ENCODE measurements around the gene C19orf85. TPM values are rescaled to one million over a fixed set of nuclear protein-coding genes. Genes with fewer than 3 reads are reported as not detected.
A peak's percentile ranks its signal among the peaks of the same experiment; 100 is the strongest.

C19orf85 gene
- total RNA-seq, 2 donors from 2014 or later = not detected

DNA sequence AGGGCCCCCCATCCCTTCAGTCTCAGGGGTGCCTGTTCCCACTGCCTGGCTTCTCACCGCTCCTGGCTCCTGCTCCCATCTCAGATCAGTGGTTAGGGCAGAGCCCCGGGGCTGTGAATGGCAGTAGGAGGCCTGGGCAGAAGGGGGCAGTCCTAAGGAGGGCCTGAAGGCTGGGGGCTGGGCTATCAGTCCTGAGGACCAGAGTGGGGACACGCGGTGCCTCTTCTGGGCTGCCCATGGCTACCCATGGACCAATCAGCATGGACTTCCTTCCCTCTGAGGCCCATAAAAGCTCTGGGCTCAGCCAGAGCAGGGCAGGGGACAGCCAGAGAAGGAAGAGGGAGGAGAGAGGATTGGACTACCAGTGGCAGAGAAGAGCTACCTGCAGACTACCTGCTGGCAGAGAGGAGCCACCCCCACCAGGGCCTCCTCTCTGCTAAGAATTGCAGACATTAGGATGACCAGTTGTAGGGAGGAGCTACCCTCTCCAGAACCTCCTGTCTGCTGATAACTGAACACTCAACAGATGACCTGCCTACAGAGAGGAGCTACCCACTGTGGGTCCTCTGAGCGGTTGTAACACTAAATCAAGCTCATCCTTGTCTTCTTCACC lies 44.8 kb downstream of the C19orf85 start:
- Mint-ChIP-seq H3K4me1 (ENCODE audit: low read depth in 2 of 2) (peaks cover 4 to 6% of the 10 kb centered on the region in 2 donors), H3K4me3 (no peak overlapping the region), H3K27ac (no peak overlapping the region), H3K27me3 (peaks cover 6 to 15% of the 10 kb centered on the region in 2 donors), H3K36me3 (no peaks in the 10 kb centered on the region), H3K9me3 (no peaks in the 10 kb centered on the region)
- peak in 1 of 2 donors; percentile 24 for ATAC-seq
- DNase-seq (ENCODE audit: low spot score) = no peak

DNA sequence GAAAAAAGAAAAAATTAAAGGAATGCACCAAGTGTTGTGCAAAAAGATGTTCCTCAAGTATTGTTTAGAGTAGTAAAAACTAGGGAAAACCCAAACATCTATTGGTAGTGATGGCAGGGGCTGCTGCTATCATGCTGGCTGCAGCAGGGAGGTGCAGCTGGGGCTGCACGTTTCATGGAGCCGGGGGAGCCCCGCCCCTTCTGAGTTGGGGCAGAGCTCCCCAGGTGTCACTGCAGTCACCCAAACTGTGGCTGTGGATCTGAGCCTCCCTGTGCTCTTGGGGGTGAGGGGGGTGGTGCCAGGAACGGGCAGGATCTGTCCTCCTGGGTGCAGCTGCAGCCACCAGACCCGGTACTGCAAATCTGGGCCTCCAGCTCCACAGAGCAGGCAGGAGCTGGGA lies 45.4 kb downstream of the C19orf85 start:
- Mint-ChIP-seq H3K27me3 (peaks cover 6 to 10% of the 10 kb centered on the region in 2 donors), H3K4me3 (no peak overlapping the region), H3K36me3 (no peaks in the 10 kb centered on the region), H3K9me3 (no peaks in the 10 kb centered on the region), H3K27ac (no peak overlapping the region), H3K4me1 (ENCODE audit: low read depth in 2 of 2) (peaks cover 4 to 6% of the 10 kb centered on the region in 2 donors)
- peak in 1 of 2 donors; percentile 24 for ATAC-seq
- no peak for DNase-seq (ENCODE audit: low spot score)

DNA sequence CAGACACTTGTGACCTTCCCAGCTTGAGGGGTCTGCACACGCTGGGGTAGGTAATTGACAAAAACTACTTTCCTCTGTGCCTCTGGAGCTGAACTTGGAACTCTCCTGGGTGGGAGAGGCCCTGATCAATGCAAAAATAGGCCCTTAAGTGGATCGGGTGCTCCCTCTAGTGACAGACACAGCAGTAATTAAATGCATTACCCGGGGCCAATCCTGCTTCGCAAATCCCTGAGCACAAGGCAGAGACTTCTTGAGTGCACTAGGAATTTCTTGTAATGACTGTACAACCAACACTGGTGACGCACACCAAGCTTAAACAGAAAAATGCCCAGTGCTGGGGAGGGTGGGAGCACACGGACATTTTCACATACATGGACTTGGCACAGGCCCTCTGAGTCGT lies 46.4 kb downstream of the C19orf85 start:
- peaks cover 6% of the 10 kb centered on the region in 2 donors for H3K27me3 Mint-ChIP-seq
- H3K36me3 Mint-ChIP-seq = no peaks in the 10 kb centered on the region
- H3K4me3 Mint-ChIP-seq = no peak overlapping the region
- ATAC-seq = peak; percentile 67 to 70
- H3K9me3 Mint-ChIP-seq = no peaks in the 10 kb centered on the region
- peaks cover 4 to 6% of the 10 kb centered on the region in 2 donors for H3K4me1 Mint-ChIP-seq (ENCODE audit: low read depth in 2 of 2)
- DNase-seq (ENCODE audit: low spot score) = no peak
- H3K27ac Mint-ChIP-seq = no peak overlapping the region

Other genes with a start within 250 kb of the C19orf85 start
- 10 to 100 TPM in 1 of 2 donors, 1 to 10 TPM in 1; 8.3 to 31.6 TPM for gene TMEM86B, start 236.0 kb downstream of the C19orf85 start, total RNA-seq
- gene PPP6R1, start 205.7 kb downstream of the C19orf85 start, total RNA-seq = 100 to 1,000 TPM; 260 to 492 TPM
- gene HSPBP1, start 184.6 kb downstream of the C19orf85 start, total RNA-seq = 10 to 100 TPM; 38.2 to 53.1 TPM
- gene BRSK1, start 180.8 kb downstream of the C19orf85 start, total RNA-seq = 10 to 100 TPM; 11.9 to 15.7 TPM
- gene TMEM150B, start 139.4 kb downstream of the C19orf85 start, total RNA-seq = 1 to 10 TPM in 1 of 2 donors, under 1 TPM in 1; 0.67 to 2.7 TPM
- 10 to 100 TPM in 1 of 2 donors, 1 to 10 TPM in 1; 9.7 to 22.1 TPM for gene KMT5C, start 124.9 kb downstream of the C19orf85 start, total RNA-seq
- gene COX6B2, start 110.0 kb downstream of the C19orf85 start, total RNA-seq = not detected
- gene GARIN5B, start 101.5 kb downstream of the C19orf85 start, total RNA-seq = not detected
- gene IL11, start 94.3 kb downstream of the C19orf85 start, total RNA-seq = under 1 TPM in 1 of 2 donors, not detected in 1; 0.78 TPM
- not detected for gene TMEM190, start 87.9 kb downstream of the C19orf85 start, total RNA-seq
- 1 to 10 TPM; 5.2 to 8.3 TPM for gene TMEM238, start 80.5 kb downstream of the C19orf85 start, total RNA-seq
- 1,000 to 10,000 TPM; 1,106 to 1,518 TPM for gene RPL28, start 78.8 kb downstream of the C19orf85 start, total RNA-seq
- 100 to 1,000 TPM; 247 to 423 TPM for gene UBE2S, start 57.0 kb downstream of the C19orf85 start, total RNA-seq
- gene SHISA7, start 21.5 kb downstream of the C19orf85 start, total RNA-seq = not detected
- gene ISOC2, start 3.1 kb downstream of the C19orf85 start, total RNA-seq = 10 to 100 TPM; 25.6 to 45.1 TPM
- 10 to 100 TPM in 1 of 2 donors, 1 to 10 TPM in 1; 8.0 to 12.3 TPM for gene ZNF628, start 11.9 kb upstream of the C19orf85 start, total RNA-seq
- gene NAT14, start 20.4 kb upstream of the C19orf85 start, total RNA-seq = 10 to 100 TPM in 1 of 2 donors, 1 to 10 TPM in 1; 6.1 to 14.0 TPM
- gene SSC5D, start 23.7 kb upstream of the C19orf85 start, total RNA-seq = under 1 TPM in 1 of 2 donors, not detected in 1; 0.50 TPM
- gene SBK2, start 72.4 kb upstream of the C19orf85 start, total RNA-seq = not detected
- not detected for gene SBK3, start 80.8 kb upstream of the C19orf85 start, total RNA-seq
- 10 to 100 TPM in 1 of 2 donors, 1 to 10 TPM in 1; 6.5 to 10.2 TPM for gene ZNF579, start 116.1 kb upstream of the C19orf85 start, total RNA-seq
- 10 to 100 TPM; 11.8 to 15.8 TPM for gene FIZ1, start 134.8 kb upstream of the C19orf85 start, total RNA-seq
- gene ZNF524, start 135.5 kb upstream of the C19orf85 start, total RNA-seq = 10 to 100 TPM; 10.6 to 14.7 TPM
- 10 to 100 TPM; 15.4 to 20.7 TPM for gene ZNF865, start 140.9 kb upstream of the C19orf85 start, total RNA-seq
- gene ZNF784, start 159.8 kb upstream of the C19orf85 start, total RNA-seq = 1 to 10 TPM; 2.6 to 4.5 TPM
- 10 to 100 TPM; 35.7 to 39.5 TPM for gene ZNF580, start 176.3 kb upstream of the C19orf85 start, total RNA-seq
- 10 to 100 TPM; 15.1 to 27.6 TPM for gene ZNF581, start 178.9 kb upstream of the C19orf85 start, total RNA-seq
- 1 to 10 TPM; 1.9 to 3.3 TPM for gene CCDC106, start 183.5 kb upstream of the C19orf85 start, total RNA-seq
- gene U2AF2, start 190.3 kb upstream of the C19orf85 start, total RNA-seq = 100 to 1,000 TPM; 266 to 434 TPM
- 10 to 100 TPM; 40.7 to 63.9 TPM for gene EPN1, start 210.5 kb upstream of the C19orf85 start, total RNA-seq